GM08714 (cell line): Measurements from ENCODE around the gene SCAPER.

ENCODE experiments used
- H3K4me3 ChIP-seq: fragments of 200-500 bp; sonication (Bioruptor generic); 2 replicates; pipeline ENCODE4 v1.5.1; 2014; ENCODE audit warnings: mild to moderate bottlenecking, low read length, inconsistent platforms
- ZNF274 ChIP-seq: IDR thresholded peaks from 2 replicates; pipeline ENCODE4 v1.6.1; 2012; ENCODE audit warnings: mild to moderate bottlenecking, low read depth, low read length

Gene SCAPER

GRCh38 chr15:76339305-76340197 is 565.6 kb downstream of the SCAPER start:
- H3K4me3 ChIP-seq: peak overlapping the region; percentile 58; the same call in 1 of the 2 replicates
- no peak for TF ChIP-seq ZNF274

GRCh38 chr15:76338486-76339304 is 566.4 kb downstream of the SCAPER start:
- no peak for TF ChIP-seq ZNF274
- H3K4me3 ChIP-seq: peak overlapping the region; percentile 75

GRCh38 chr15:76337696-76338485 is 567.2 kb downstream of the SCAPER start:
- no peak for TF ChIP-seq ZNF274
- H3K4me3 ChIP-seq: peak overlapping the region; percentile 75

- no peak for TF ChIP-seq ZNF274
- peak overlapping the region; percentile 75 for H3K4me3 ChIP-seq
Observed at GRCh38 chr15:76337059-76337695, 568.0 kb downstream of the SCAPER start.

GRCh38 chr15:76336254-76337058 is 568.7 kb downstream of the SCAPER start, which contains the start of gene ISL2:
ISL2 (plus strand) TSS chr15:76336773; CDS start chr15:76336884, 111 bp downstream.
- no peak for TF ChIP-seq ZNF274
- peak within 1 kb of the TSS; percentile 75 for H3K4me3 ChIP-seq

GRCh38 chr15:76335307-76336253 is 569.6 kb downstream of the SCAPER start:
- peak overlapping the region; percentile 75 for H3K4me3 ChIP-seq

GRCh38 chr15:76334438-76335306 is 570.5 kb downstream of the SCAPER start:
- H3K4me3 ChIP-seq: no peak overlapping the region; the same call in 1 of the 2 replicates
- no peak for TF ChIP-seq ZNF274

More at GRCh38 chr15:76335307-76336253, 569.6 kb downstream of the SCAPER start:
- TF ChIP-seq ZNF274: no peak

- TF ChIP-seq ZNF274: no peak
Observed at GRCh38 chr15:76333720-76334437, 571.3 kb downstream of the SCAPER start.

GRCh38 chr15:76333309-76333708 is 571.8 kb downstream of the SCAPER start:
- H3K4me3 ChIP-seq: no peak overlapping the region
- no peak for TF ChIP-seq ZNF274

More at GRCh38 chr15:76333720-76334437, 571.3 kb downstream of the SCAPER start:
- no peak overlapping the region for H3K4me3 ChIP-seq

GRCh38 chr15:76332796-76333195 is 572.3 kb downstream of the SCAPER start:
- no peak for TF ChIP-seq ZNF274
- H3K4me3 ChIP-seq: no peak overlapping the region
